SK-N-SH treated with all-trans-retinoic acid at 6 μM for 48 hours (cell line): Measurements from ENCODE around the gene PPM1H.

Source experiments
- ARNTL ChIP-seq: fragments of 450-650 bp; formaldehyde crosslinking; IDR thresholded peaks from 2 replicates; pipeline ENCODE4 v1.5.0; 2020; ENCODE audit warnings: low read depth, mild to moderate bottlenecking, moderate library complexity, borderline replicate concordance
- ISL1 ChIP-seq: fragments of 250-450 bp; sonication (Bioruptor Pico); IDR thresholded peaks from 2 replicates; pipeline ENCODE4 v2.1.2; 2022; ENCODE audit warnings: mild to moderate bottlenecking, moderate library complexity
- RARB ChIP-seq: fragments of 250-450 bp; sonication (Bioruptor Pico); IDR thresholded peaks from 2 replicates; pipeline ENCODE4 v1.8.0; 2021; ENCODE audit warnings: mild to moderate bottlenecking, moderate library complexity
- TF ChIP-seq, protein P1 (sequence below): fragments of 250-450 bp; sonication (Bioruptor Pico); IDR thresholded peaks from 2 replicates; pipeline ENCODE4 v1.5.0; 2020; ENCODE audit warnings: mild to moderate bottlenecking, moderate library complexity
- TF ChIP-seq, protein P2 (sequence below): fragments of 250-450 bp; sonication (Bioruptor Pico); IDR thresholded peaks from 2 replicates; pipeline ENCODE4 v1.8.0; 2021; ENCODE audit warnings: low read depth, mild to moderate bottlenecking, moderate library complexity, borderline replicate concordance

DNA sequence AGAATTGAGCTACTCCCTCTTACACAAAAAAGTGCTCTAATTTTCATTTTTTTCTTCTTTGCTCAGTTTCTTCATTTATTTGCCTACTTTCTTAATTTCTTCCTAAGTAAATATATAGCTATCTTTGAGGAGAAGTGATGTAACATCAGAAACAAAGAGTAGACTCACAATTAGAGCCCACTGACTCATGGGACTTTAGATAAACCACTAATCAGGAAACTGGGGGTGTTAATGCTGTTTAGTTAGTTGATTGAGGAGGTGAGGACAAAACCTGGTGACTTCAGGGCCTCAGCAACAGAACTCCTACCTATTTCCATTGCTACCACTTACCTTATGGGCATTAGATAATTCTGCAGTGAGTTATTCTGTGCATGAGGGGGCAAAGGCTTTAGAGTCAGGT, 316.6 kb downstream of the PPM1H start:
- TF ChIP-seq RARB = no peak
- TF ChIP-seq, protein P1, sequence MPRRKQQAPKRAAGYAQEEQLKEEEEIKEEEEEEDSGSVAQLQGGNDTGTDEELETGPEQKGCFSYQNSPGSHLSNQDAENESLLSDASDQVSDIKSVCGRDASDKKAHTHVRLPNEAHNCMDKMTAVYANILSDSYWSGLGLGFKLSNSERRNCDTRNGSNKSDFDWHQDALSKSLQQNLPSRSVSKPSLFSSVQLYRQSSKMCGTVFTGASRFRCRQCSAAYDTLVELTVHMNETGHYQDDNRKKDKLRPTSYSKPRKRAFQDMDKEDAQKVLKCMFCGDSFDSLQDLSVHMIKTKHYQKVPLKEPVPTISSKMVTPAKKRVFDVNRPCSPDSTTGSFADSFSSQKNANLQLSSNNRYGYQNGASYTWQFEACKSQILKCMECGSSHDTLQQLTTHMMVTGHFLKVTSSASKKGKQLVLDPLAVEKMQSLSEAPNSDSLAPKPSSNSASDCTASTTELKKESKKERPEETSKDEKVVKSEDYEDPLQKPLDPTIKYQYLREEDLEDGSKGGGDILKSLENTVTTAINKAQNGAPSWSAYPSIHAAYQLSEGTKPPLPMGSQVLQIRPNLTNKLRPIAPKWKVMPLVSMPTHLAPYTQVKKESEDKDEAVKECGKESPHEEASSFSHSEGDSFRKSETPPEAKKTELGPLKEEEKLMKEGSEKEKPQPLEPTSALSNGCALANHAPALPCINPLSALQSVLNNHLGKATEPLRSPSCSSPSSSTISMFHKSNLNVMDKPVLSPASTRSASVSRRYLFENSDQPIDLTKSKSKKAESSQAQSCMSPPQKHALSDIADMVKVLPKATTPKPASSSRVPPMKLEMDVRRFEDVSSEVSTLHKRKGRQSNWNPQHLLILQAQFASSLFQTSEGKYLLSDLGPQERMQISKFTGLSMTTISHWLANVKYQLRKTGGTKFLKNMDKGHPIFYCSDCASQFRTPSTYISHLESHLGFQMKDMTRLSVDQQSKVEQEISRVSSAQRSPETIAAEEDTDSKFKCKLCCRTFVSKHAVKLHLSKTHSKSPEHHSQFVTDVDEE = no peak
- no peak for TF ChIP-seq ARNTL (CRISPR knock-in tag)
- TF ChIP-seq, protein P2, sequence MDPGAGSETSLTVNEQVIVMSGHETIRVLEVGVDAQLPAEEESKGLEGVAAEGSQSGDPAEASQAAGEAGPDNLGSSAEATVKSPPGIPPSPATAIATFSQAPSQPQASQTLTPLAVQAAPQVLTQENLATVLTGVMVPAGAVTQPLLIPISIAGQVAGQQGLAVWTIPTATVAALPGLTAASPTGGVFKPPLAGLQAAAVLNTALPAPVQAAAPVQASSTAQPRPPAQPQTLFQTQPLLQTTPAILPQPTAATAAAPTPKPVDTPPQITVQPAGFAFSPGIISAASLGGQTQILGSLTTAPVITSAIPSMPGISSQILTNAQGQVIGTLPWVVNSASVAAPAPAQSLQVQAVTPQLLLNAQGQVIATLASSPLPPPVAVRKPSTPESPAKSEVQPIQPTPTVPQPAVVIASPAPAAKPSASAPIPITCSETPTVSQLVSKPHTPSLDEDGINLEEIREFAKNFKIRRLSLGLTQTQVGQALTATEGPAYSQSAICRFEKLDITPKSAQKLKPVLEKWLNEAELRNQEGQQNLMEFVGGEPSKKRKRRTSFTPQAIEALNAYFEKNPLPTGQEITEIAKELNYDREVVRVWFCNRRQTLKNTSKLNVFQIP = no peak
- no peak for TF ChIP-seq ISL1 (CRISPR knock-in tag)
